Astrocyte (in vitro differentiated cells and primary cell): Measurements from ENCODE around the gene ASXL1.

Experiments
- EZH2 ChIP-seq: IDR thresholded peaks from 2 replicates; pipeline ENCODE4 v1.6.1; 2012; ENCODE audit warnings: mild to moderate bottlenecking, low read length, inconsistent platforms; ENCODE audit not compliant: insufficient read depth
- TF ChIP-seq, protein P1 (sequence below): IDR thresholded peaks from 2 replicates; pipeline ENCODE4 v1.5.1; 2011; ENCODE audit warnings: low read depth, mild to moderate bottlenecking, inconsistent platforms, low read length, moderate library complexity; ENCODE audit not compliant: insufficient read depth

DNA sequence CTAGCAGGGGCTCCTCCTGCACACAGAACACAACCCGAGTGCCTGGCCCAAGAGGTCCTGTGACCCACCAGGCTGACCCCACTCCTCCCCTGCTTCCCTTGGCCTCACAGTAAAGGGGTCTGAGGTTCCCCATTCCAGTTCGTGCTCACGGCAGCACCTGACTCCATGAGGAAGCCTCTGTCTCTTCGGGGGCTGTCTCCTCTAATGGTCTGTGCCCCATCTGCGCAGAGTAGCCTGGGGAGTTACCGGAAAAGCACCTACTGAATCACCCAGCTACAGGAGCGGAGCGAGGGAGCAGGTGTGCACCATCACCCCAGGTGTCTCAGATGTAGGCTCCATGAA lies 93.2 kb downstream of the ASXL1 start:
- TF ChIP-seq, protein P1, sequence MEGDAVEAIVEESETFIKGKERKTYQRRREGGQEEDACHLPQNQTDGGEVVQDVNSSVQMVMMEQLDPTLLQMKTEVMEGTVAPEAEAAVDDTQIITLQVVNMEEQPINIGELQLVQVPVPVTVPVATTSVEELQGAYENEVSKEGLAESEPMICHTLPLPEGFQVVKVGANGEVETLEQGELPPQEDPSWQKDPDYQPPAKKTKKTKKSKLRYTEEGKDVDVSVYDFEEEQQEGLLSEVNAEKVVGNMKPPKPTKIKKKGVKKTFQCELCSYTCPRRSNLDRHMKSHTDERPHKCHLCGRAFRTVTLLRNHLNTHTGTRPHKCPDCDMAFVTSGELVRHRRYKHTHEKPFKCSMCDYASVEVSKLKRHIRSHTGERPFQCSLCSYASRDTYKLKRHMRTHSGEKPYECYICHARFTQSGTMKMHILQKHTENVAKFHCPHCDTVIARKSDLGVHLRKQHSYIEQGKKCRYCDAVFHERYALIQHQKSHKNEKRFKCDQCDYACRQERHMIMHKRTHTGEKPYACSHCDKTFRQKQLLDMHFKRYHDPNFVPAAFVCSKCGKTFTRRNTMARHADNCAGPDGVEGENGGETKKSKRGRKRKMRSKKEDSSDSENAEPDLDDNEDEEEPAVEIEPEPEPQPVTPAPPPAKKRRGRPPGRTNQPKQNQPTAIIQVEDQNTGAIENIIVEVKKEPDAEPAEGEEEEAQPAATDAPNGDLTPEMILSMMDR = no peak
- TF ChIP-seq EZH2 = no peak
